ENCODE measurements around the gene PFDN1. TPM values are rescaled to one million over a fixed set of nuclear protein-coding genes. Genes with fewer than 3 reads are reported as not detected.

PFDN1 gene
- total and polyA plus RNA-seq, 9 of the 15 experiments (the other 6 are each of a cell fraction or from before 2014, with no cell fraction given) = 45.5 to 215 (median 78.0) TPM

DNA sequence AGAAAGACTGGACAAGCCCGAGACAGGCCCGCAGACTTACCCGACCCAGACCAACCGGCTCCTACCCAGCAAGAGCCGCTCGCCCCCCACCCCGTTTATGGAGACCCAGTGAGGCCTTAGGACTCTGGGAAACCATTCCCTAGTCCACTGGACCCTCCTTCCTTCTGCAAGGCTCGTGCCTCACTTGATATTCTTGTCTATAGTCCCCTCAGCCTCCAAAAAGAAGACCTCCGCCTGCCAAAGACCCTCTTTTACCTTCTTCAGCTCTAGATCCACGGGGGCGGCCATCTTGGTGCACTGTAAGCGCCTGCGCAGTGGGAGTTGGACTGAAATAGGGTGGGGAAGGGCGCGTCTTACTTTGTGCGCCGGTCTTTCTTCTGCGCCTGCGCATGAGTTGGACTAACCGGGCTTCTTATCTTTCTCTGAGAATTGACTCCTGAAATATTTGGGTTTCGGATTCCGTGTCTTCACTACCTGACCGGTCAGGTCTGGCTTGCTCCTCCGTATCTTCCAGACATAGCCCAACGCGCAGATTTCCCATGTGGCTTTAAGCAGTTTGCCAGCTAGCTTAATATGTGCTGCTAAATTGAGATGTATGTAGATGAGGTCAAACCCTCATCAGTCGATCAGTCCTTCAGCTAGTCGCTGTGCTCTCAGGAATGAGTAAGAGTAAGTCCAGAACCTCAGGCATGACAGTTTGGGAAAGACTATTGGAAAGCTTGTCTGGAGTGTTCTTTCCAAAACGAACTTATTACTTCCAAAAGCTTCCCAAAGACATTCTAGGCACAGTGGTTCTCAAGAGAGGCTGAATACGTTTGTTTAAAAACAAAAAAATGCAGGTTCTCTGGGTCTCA is at the start of gene PFDN1 (continued):
- TF ChIP-seq RAD21 (CRISPR knock-in tag; conservative IDR thresholded peaks at IDR 0.05 in 1 of 2, IDR thresholded peaks at IDR 0.05 in 1 of 2) (no peak), SRSF7 (optimal IDR thresholded peaks at IDR 0.05; ENCODE audit: low read depth, low read length) (no peak), ETV1 (tag; conservative IDR thresholded peaks at IDR 0.05; ENCODE audit: low read depth) (no peak), LEF1 (IDR thresholded peaks at IDR 0.05) (no peak), ZFP36 (IDR thresholded peaks at IDR 0.05; ENCODE audit: low read depth, low read length, partially characterized antibody) (no peak), PML (IDR thresholded peaks at IDR 0.05; ENCODE audit: low read length) (peak; percentile 81; the same call in 1 of the 2 replicates), MCM2 (IDR thresholded peaks at IDR 0.05; ENCODE audit: low read depth) (no peak), ZNF197 (CRISPR knock-in tag; IDR thresholded peaks at IDR 0.05; ENCODE audit: low read depth) (no peak), CAMTA2 (CRISPR knock-in tag; conservative IDR thresholded peaks at IDR 0.05) (no peak), SMARCA4 (IDR thresholded peaks at IDR 0.05) (peak; percentile 50), ZNF24 (IDR thresholded peaks at IDR 0.05) (no peak; the same call in 1 of the 2 replicates), ZNF77 (CRISPR knock-in tag; IDR thresholded peaks at IDR 0.05) (no peak), RBBP5 (IDR thresholded peaks at IDR 0.05; ENCODE audit: borderline replicate concordance, insufficient read depth, low read length, poor library complexity, severe bottlenecking) (peak; percentile 64), ZNF133 (CRISPR knock-in tag; IDR thresholded peaks at IDR 0.05) (no peak)
- TF ChIP-seq, protein P1, sequence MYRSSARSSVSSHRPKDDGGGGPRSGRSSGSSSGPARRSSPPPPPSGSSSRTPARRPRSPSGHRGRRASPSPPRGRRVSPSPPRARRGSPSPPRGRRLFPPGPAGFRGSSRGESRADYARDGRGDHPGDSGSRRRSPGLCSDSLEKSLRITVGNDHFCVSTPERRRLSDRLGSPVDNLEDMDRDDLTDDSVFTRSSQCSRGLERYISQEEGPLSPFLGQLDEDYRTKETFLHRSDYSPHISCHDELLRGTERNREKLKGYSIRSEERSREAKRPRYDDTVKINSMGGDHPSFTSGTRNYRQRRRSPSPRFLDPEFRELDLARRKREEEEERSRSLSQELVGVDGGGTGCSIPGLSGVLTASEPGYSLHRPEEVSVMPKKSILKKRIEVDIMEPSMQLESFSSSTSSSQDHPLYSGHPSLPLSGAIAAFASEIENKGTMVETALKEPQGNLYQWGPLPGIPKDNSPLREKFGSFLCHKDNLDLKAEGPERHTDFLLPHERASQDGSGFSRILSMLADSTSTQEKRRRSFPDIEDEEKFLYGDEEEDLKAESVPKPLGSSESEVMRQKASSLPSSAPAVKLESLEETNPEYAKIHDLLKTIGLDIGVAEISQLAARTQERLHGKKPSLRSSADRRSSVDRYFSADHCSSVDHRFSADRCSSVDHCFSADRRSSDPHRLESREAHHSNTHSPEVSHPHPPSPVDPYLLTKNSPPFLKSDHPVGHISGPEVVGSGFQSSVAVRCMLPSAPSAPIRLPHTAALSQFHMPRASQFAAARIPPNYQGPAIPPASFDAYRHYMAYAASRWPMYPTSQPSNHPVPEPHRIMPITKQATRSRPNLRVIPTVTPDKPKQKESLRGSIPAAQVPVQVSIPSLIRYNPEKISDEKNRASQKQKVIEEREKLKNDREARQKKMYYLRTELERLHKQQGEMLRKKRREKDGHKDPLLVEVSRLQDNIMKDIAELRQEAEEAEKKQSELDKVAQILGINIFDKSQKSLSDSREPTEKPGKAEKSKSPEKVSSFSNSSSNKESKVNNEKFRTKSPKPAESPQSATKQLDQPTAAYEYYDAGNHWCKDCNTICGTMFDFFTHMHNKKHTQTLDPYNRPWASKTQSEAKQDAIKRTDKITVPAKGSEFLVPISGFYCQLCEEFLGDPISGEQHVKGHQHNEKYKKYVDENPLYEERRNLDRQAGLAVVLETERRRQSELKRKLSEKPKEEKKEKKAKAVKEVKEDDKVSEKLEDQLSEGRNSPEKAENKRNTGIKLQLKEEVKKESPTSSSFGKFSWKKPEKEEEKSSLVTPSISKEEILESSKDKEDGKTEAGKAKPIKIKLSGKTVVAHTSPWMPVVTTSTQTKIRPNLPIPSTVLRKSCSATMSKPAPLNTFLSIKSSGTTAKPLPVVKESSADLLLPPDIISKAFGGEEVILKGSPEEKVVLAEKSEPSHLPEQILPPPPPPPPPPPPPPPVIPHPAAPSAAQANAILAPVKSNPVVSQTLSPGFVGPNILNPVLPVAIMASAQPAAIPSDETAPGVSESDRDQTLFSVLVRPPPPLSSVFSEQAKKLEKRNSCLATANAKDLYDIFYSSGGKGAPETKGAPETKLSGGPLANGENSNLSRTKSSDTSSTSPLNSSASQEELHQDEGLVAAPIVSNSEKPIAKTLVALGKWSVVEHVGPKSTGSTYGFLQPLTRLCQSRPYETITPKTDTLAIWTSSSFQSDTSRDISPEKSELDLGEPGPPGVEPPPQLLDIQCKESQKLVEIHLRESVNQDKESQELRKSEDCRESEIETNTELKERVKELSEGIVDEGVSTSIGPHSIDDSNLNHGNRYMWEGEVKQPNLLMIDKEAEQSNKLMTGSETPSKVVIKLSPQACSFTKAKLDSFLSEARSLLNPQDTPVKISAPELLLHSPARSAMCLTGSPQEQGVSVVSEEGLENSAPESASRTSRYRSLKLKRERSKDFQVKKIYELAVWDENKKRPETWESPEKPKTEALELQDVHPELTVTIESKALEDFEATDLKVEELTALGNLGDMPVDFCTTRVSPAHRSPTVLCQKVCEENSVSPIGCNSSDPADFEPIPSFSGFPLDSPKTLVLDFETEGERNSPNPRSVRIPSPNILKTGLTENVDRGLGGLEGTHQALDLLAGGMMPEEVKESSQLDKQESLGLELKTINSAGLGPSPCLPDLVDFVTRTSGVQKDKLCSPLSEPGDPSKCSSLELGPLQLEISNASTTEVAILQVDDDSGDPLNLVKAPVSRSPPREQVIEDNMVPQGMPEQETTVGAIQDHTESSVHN (IDR thresholded peaks at IDR 0.05; ENCODE audit: borderline replicate concordance in 1 of 2, low read depth in 1 of 2) = no peak
- TF ChIP-seq, protein P2, sequence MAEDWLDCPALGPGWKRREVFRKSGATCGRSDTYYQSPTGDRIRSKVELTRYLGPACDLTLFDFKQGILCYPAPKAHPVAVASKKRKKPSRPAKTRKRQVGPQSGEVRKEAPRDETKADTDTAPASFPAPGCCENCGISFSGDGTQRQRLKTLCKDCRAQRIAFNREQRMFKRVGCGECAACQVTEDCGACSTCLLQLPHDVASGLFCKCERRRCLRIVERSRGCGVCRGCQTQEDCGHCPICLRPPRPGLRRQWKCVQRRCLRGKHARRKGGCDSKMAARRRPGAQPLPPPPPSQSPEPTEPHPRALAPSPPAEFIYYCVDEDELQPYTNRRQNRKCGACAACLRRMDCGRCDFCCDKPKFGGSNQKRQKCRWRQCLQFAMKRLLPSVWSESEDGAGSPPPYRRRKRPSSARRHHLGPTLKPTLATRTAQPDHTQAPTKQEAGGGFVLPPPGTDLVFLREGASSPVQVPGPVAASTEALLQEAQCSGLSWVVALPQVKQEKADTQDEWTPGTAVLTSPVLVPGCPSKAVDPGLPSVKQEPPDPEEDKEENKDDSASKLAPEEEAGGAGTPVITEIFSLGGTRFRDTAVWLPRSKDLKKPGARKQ (CRISPR knock-in tag; IDR thresholded peaks at IDR 0.05) = no peak

Measured in K562 (cell line).